ENCODE results near the gene TP53TG5.

GRCh38 chr20:45347297-45347935 is 30.7 kb downstream of the TP53TG5 start:
- TF ChIP-seq CTCF (optimal IDR thresholded peaks at IDR 0.05 in 1 of 3, IDR thresholded peaks at IDR 0.05 in 1 of 3, conservative IDR thresholded peaks at IDR 0.05 in 1 of 3; ENCODE audit: extremely low read depth in 1 of 3, insufficient read depth in 2 of 3, low read length in 3 of 3): no peak
- no peak for TF ChIP-seq EZH2 (IDR thresholded peaks at IDR 0.05; ENCODE audit: low read length)

Measured in keratinocyte (primary cell).